ENCODE measurements around the gene VPS11. TPM values are rescaled to one million over a fixed set of nuclear protein-coding genes. Genes with fewer than 3 reads are reported as not detected.

The VPS11 gene
- total and polyA plus RNA-seq, 9 donors = 19.9 to 32.1 (median 30.2) TPM

DNA sequence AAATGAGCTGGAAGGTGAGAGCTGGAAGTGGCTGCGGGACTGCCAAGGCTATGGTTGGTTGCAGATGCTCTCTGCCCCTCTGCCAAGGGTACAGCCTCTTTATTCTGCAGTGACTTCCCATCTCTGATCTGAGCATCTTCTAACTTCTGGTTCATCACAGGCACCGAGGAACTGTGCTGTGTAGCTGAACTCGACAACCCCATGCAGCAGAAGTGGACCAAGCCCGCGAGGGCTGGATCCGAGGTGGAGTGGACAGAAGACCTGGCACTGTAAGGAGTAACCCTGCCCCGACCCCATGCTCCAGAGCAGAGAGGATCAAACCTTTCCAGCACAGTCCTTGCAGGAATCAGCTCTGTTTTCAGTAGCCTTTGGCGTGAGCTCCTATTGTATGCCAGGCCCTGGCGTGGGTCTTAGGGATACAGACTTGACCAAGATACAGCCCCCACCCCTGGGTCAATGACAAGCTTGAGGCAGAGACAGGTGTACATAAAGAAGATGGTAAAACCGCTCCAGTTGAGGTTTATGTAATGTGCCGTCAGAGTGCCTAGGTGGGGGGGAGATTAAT, 43.8 kb downstream of the VPS11 start:
- DNase-seq = no peak
- H3K27ac ChIP-seq (ENCODE audit: low read length) = no peak overlapping the region
- 90% methylated on average over 10 of the region's 11 CpGs for WGBS (ENCODE audit: insufficient coverage)

DNA sequence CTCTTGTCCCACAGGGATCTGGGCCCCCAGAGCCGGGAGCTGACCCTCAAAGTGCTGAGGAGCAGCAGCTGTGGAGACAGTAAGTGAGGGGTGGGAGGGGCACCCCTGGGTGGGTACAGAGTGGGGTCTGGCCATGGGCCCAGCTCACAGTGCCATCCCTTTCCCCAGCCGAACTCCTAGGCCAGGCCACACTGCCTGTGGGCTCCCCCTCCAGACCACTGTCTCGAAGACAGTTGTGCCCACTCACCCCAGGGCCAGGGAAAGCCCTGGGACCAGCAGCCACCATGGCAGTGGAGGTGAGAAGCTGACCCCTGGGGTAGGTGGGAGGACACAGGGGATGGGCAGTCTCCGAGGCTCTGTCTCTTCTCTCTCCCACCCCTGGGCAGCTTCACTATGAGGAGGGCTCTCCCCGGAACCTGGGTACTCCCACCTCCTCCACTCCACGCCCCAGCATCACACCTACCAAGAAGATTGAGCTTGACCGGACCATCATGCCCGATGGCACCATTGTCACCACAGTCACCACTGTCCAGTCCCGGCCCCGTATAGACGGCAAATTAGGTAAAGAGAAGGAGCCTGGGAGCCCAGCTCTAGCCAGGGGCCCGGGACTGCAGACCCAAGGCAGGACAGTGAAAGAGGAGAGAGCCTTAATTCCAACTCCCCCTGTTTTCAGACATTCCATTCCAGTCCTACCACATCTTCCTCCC, 44.8 kb downstream of the VPS11 start:
- Histone ChIP-seq H3K9me3 (replicated peaks; ENCODE audit: control insufficient read depth, low read depth, low read length) (no peaks in the 10 kb centered on the region), H3K4me1 (ENCODE audit: control insufficient read depth, insufficient read depth, low read length) (peaks cover 12% of the 10 kb centered on the region), H3K4me3 (ENCODE audit: low read length) (no peak overlapping the region), H3K27ac (ENCODE audit: low read length) (no peak overlapping the region), H3K27me3 (ENCODE audit: control insufficient read depth, insufficient read depth, low read length) (no peaks in the 10 kb centered on the region), H3K36me3 (ENCODE audit: control insufficient read depth, insufficient read depth, low read length) (peaks cover 68% of the 10 kb centered on the region)
- DNase-seq = no peak
- WGBS (ENCODE audit: insufficient coverage) = 100% methylated on average over 1 of the region's 12 CpGs

More for the DNA sequence above, 43.8 kb downstream of the VPS11 start:
- H3K4me3 ChIP-seq (ENCODE audit: low read length) = no peak overlapping the region
- no peaks in the 10 kb centered on the region for H3K27me3 ChIP-seq (ENCODE audit: control insufficient read depth, insufficient read depth, low read length)
- peaks cover 60% of the 10 kb centered on the region for H3K36me3 ChIP-seq (ENCODE audit: control insufficient read depth, insufficient read depth, low read length)
- no peaks in the 10 kb centered on the region for H3K9me3 ChIP-seq (replicated peaks; ENCODE audit: control insufficient read depth, low read depth, low read length)
- H3K4me1 ChIP-seq (ENCODE audit: control insufficient read depth, insufficient read depth, low read length) = peaks cover 18% of the 10 kb centered on the region

DNA sequence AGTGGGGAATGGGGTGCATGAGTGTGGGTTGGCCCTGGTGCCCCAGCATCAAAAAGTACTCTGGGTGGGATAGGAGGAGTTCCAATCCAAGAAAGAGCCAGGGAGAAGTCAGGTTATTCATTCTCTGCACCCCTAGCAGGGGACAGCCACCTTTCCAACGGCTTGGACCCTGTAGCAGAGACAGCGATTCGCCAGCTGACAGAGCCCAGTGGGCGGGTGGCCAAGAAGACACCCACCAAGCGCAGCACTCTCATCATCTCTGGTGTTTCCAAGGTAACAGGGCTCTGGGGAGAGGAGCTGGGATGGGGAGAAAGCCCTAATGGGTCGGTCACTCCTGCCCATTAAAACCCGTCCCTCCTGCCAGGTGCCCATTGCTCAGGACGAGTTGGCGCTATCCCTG, 46.1 kb downstream of the VPS11 start:
- DNase-seq = no peak
- H3K27ac ChIP-seq (ENCODE audit: low read length) = no peak overlapping the region
- 98% methylated on average over 8 of the region's 9 CpGs for WGBS (ENCODE audit: insufficient coverage)
- peaks cover 68% of the 10 kb centered on the region for H3K36me3 ChIP-seq (ENCODE audit: control insufficient read depth, insufficient read depth, low read length)
- H3K9me3 ChIP-seq (replicated peaks; ENCODE audit: control insufficient read depth, low read depth, low read length) = no peaks in the 10 kb centered on the region
- H3K4me3 ChIP-seq (ENCODE audit: low read length) = no peak overlapping the region
- H3K27me3 ChIP-seq (ENCODE audit: control insufficient read depth, insufficient read depth, low read length) = no peaks in the 10 kb centered on the region
- H3K4me1 ChIP-seq (ENCODE audit: control insufficient read depth, insufficient read depth, low read length) = peaks cover 4% of the 10 kb centered on the region

DNA sequence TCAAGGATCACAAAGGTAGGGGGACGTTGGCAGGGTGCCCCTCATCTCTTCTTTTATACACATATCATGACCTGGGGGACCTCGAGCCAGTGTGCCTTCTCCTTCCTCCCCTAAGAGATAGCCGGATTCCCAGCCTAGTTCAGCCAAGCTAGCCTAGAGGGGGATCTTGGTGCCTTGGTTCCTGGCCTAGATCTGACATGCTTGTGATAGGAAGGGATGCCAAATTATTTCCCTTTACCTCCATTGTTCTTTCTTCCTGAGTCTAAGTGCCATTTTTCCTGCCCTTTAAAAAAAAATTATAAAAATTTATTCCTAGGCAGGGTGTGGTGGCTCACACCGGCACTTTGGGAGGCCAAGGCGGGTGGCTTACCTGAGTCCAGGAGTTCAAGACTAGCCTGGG, 46.7 kb downstream of the VPS11 start:
- DNase-seq = no peak
- Histone ChIP-seq H3K4me3 (ENCODE audit: low read length) (no peak overlapping the region), H3K27me3 (ENCODE audit: control insufficient read depth, insufficient read depth, low read length) (no peaks in the 10 kb centered on the region), H3K4me1 (ENCODE audit: control insufficient read depth, insufficient read depth, low read length) (no peaks in the 10 kb centered on the region), H3K9me3 (replicated peaks; ENCODE audit: control insufficient read depth, low read depth, low read length) (no peaks in the 10 kb centered on the region), H3K36me3 (ENCODE audit: control insufficient read depth, insufficient read depth, low read length) (peaks cover 68% of the 10 kb centered on the region), H3K27ac (ENCODE audit: low read length) (no peak overlapping the region)
- WGBS (ENCODE audit: insufficient coverage) = no CpG with 5 or more reads among the region's 5 CpGs

DNA sequence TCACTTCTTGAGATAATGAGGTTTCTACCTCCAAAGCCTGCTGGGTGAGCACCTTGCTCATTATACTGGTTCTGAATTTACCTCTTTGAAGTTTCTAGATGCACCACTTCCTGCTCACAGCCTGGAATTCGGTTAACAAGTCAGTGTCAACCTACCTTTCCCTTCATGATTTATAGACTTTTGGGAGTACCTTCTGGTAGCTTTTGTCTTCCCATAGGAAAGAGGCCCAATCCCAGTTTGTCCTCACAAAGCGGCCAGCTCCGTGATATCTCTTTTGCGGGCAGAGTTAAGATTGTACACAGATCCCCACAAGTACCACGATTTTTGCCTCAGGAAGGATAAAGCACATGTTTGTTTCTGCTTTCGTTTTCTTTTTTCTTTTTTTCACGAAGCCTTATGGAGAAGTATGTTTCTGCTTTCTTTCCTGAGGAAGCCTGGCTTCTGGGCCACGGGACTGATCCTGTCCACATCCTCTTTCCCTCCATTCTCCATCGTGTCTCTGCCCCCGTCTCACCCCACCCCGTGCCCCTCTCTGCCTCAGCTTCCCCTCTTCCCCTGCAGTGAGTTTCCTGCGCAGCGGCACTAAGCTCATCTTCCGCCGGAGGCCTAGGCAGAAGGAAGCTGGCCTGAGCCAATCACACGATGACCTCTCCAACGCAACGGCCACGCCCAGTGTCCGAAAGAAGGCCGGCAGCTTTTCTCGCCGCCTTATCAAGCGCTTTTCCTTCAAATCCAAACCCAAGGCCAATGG, 48.0 kb downstream of the VPS11 start:
- no peaks in the 10 kb centered on the region for H3K9me3 ChIP-seq (replicated peaks; ENCODE audit: control insufficient read depth, low read depth, low read length)
- peaks cover 59% of the 10 kb centered on the region for H3K36me3 ChIP-seq (ENCODE audit: control insufficient read depth, insufficient read depth, low read length)
- H3K4me1 ChIP-seq (ENCODE audit: control insufficient read depth, insufficient read depth, low read length) = peaks cover 2% of the 10 kb centered on the region
- peak overlapping the region; percentile 29 for H3K27ac ChIP-seq (ENCODE audit: low read length)
- no peak overlapping the region for H3K4me3 ChIP-seq (ENCODE audit: low read length)
- 59% methylated on average over 15 of the region's 24 CpGs for WGBS (ENCODE audit: insufficient coverage)
- H3K27me3 ChIP-seq (ENCODE audit: control insufficient read depth, insufficient read depth, low read length) = no peaks in the 10 kb centered on the region
- peak; percentile 75 for DNase-seq

DNA sequence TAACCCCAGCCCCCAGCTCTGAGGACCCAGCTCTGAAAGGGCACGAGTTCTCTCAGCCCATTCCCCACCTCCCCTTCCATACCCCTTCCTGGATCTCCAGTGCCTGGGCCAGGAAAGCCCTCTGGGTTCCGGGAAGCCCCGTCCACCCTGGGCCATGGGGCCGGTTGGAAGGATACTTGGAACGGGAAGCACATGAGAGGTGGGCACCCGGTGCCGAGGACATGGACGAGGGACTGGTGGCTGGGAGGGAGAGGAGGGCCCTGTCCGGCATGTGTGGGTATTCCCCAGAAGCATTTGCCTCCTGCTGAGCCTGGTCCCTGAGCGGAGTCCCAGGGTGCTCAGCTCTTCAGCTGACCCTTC, 48.6 kb downstream of the VPS11 start:
- Histone ChIP-seq H3K4me3 (ENCODE audit: low read length) (no peak overlapping the region), H3K36me3 (ENCODE audit: control insufficient read depth, insufficient read depth, low read length) (peaks cover 53% of the 10 kb centered on the region), H3K27me3 (ENCODE audit: control insufficient read depth, insufficient read depth, low read length) (no peaks in the 10 kb centered on the region), H3K9me3 (replicated peaks; ENCODE audit: control insufficient read depth, low read depth, low read length) (no peaks in the 10 kb centered on the region), H3K4me1 (ENCODE audit: control insufficient read depth, insufficient read depth, low read length) (peaks cover 5% of the 10 kb centered on the region), H3K27ac (ENCODE audit: low read length) (no peak overlapping the region)
- DNase-seq = no peak
- 86% methylated on average over 8 of the region's 10 CpGs for WGBS (ENCODE audit: insufficient coverage)

DNA sequence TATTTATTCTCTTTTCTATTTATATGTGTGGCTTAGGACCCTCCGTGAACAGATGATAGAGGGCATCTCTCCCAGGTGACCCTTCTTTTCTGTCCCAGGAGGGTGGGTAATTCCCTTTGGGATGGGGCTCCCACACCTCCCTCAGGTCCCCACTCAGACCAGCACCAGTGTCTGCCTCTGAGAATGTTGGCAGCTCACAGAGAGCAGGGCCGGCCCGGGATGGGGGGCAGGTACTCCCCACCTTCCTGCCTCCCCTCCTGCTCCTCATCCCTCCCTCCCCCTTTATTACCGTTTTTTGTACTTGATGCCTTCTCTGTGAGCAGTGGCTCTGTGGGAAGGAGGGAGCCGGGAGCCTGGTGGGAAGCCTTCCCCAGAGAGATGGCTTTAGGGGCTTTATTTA, 49.0 kb downstream of the VPS11 start:
- H3K36me3 ChIP-seq (ENCODE audit: control insufficient read depth, insufficient read depth, low read length) = peaks cover 49% of the 10 kb centered on the region
- DNase-seq = no peak
- H3K27ac ChIP-seq (ENCODE audit: low read length) = no peak overlapping the region
- no peak overlapping the region for H3K4me3 ChIP-seq (ENCODE audit: low read length)
- H3K9me3 ChIP-seq (replicated peaks; ENCODE audit: control insufficient read depth, low read depth, low read length) = no peaks in the 10 kb centered on the region
- no peaks in the 10 kb centered on the region for H3K27me3 ChIP-seq (ENCODE audit: control insufficient read depth, insufficient read depth, low read length)
- WGBS (ENCODE audit: insufficient coverage) = 50% methylated on average over 1 of the region's 5 CpGs
- peaks cover 5% of the 10 kb centered on the region for H3K4me1 ChIP-seq (ENCODE audit: control insufficient read depth, insufficient read depth, low read length)

DNA sequence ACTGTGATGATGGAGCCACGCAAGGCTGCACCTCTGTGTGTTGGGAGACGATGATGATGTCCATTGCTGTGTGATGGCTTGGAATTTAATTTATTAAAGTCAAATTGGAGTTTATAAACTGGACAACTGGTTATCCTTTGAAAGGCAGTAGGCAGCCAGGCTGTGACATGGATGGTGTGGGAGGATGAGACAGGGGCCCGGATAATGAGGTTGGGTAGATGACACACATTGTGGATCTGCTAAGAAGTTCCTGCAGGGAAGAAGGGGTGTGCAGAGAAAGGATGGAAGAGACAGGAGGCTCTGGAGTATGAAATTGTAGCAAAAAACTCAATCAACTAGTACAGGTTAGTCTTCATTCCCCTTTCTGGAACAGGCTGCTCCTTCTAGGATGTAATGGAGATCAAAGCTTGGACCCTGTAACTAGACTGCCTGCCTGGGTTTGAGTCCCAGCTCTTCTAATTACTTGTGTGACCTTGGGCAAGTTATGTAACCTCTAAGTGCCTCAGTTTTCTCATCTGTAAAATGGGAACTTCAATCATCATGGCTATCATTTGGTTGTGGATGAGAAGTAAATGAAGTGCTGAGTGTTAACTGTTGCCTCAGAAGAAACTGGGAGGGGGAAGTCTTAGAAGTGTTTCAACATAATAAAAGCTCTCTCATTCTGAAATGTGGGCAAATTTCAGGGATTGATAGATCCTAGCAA, 49.5 kb downstream of the VPS11 start:
- DNase-seq = no peak
- H3K9me3 ChIP-seq (replicated peaks; ENCODE audit: control insufficient read depth, low read depth, low read length) = no peaks in the 10 kb centered on the region
- peaks cover 44% of the 10 kb centered on the region for H3K36me3 ChIP-seq (ENCODE audit: control insufficient read depth, insufficient read depth, low read length)
- H3K27ac ChIP-seq (ENCODE audit: low read length) = no peak overlapping the region
- peaks cover 7% of the 10 kb centered on the region for H3K4me1 ChIP-seq (ENCODE audit: control insufficient read depth, insufficient read depth, low read length)
- H3K27me3 ChIP-seq (ENCODE audit: control insufficient read depth, insufficient read depth, low read length) = no peaks in the 10 kb centered on the region
- 89% methylated on average over 3 of the region's 3 CpGs for WGBS (ENCODE audit: insufficient coverage)
- H3K4me3 ChIP-seq (ENCODE audit: low read length) = no peak overlapping the region

DNA sequence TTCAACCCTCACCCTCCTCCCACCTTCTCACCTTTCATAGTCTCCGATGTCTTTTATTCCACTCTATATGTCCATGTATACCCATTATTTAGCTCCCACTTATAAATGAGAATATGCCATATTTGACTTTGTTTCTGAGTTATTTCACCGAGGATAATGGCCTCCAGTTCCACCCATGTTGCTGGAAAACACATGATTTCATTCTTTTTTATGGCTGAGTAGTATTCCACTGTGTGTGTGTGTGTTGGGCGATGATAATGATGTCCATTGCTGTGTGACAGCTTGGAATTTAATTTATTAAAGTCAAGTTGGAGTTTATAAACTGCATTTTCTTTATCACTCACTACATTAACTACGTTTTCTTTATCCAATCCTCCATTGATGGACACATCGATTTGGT, 50.6 kb downstream of the VPS11 start:
- WGBS (ENCODE audit: insufficient coverage) = no CpG with 5 or more reads among the region's 5 CpGs
- no peak for DNase-seq
- H3K4me3 ChIP-seq (ENCODE audit: low read length) = no peak overlapping the region
- H3K9me3 ChIP-seq (replicated peaks; ENCODE audit: control insufficient read depth, low read depth, low read length) = no peaks in the 10 kb centered on the region
- peaks cover 34% of the 10 kb centered on the region for H3K36me3 ChIP-seq (ENCODE audit: control insufficient read depth, insufficient read depth, low read length)
- H3K27me3 ChIP-seq (ENCODE audit: control insufficient read depth, insufficient read depth, low read length) = no peaks in the 10 kb centered on the region
- peaks cover 13% of the 10 kb centered on the region for H3K4me1 ChIP-seq (ENCODE audit: control insufficient read depth, insufficient read depth, low read length)
- H3K27ac ChIP-seq (ENCODE audit: low read length) = no peak overlapping the region

DNA sequence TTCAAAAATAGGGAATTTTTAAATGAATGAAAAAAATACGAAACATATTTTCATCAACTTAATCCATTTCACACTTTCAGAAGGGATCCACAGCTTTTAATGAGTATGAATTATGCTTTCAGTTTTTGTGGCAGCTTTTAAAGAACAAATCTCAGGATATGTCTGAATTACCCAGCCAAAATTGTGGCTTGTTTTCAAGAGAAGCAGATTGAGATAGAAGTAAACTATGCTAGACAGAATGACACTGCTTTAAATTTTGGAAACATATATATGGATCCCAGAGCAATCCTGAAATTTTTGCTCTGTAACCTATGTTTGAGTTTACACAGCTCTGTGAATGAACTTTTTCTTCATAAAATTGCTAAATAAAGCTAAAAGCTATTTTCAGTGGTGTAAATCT, 51.3 kb downstream of the VPS11 start:
- DNase-seq = no peak
- Histone ChIP-seq H3K9me3 (replicated peaks; ENCODE audit: control insufficient read depth, low read depth, low read length) (no peaks in the 10 kb centered on the region), H3K36me3 (ENCODE audit: control insufficient read depth, insufficient read depth, low read length) (peaks cover 31% of the 10 kb centered on the region), H3K4me3 (ENCODE audit: low read length) (no peak overlapping the region), H3K4me1 (ENCODE audit: control insufficient read depth, insufficient read depth, low read length) (peaks cover 13% of the 10 kb centered on the region), H3K27ac (ENCODE audit: low read length) (no peak overlapping the region), H3K27me3 (ENCODE audit: control insufficient read depth, insufficient read depth, low read length) (no peaks in the 10 kb centered on the region)
- no CpG with 5 or more reads among the region's 1 CpG for WGBS (ENCODE audit: insufficient coverage)
